Umbilical cord (tissue), 2 donors: ENCODE results near the gene ZMIZ1. TPM values are rescaled to one million over a fixed set of nuclear protein-coding genes. Genes with fewer than 3 reads are reported as not detected.
"Not testable (repeated sequence)": the region's sequence is repeated elsewhere in the genome, so short reads cannot be mapped to it uniquely, and the experiment has no call there.

Experiments
- DNase-seq: peaks from one replicate; pipeline ENCODE4 v3.0.0-alpha.2; 2015; ENCODE audit warnings: low spot score
- total RNA-seq: library from RNA; depleted of rRNA; stranded (reverse); fragments of >200 nt; gene quantifications from one replicate; pipeline ENCODE4 v1.2.3, GENCODE V29; 2014; ENCODE audit warnings: low replicate concordance; ENCODE audit not compliant: insufficient read depth

The ZMIZ1 gene
- total RNA-seq, 1 donor from 2014 or later = 20.5 TPM

DNA sequence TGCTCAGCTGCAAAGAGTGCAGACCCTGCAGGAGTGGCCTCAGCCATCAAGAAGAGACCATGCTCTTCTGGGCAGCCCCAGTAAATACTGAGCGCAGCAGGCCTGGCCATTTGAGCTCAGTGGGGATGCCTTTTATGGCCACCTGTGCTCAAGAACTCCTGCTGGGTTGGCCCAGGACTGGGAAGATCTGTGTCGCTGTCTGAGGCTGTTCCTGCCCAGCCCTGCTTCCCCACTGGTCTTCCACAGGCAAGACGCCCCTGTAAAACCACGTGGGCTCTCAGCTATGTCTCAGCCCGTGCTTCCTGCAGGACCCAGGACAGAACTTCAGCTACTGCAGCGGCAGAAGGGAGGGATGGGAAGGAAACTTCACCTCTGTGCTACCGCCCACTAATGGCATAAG lies 268.0 kb downstream of the ZMIZ1 start:
- DNase-seq = no peak

DNA sequence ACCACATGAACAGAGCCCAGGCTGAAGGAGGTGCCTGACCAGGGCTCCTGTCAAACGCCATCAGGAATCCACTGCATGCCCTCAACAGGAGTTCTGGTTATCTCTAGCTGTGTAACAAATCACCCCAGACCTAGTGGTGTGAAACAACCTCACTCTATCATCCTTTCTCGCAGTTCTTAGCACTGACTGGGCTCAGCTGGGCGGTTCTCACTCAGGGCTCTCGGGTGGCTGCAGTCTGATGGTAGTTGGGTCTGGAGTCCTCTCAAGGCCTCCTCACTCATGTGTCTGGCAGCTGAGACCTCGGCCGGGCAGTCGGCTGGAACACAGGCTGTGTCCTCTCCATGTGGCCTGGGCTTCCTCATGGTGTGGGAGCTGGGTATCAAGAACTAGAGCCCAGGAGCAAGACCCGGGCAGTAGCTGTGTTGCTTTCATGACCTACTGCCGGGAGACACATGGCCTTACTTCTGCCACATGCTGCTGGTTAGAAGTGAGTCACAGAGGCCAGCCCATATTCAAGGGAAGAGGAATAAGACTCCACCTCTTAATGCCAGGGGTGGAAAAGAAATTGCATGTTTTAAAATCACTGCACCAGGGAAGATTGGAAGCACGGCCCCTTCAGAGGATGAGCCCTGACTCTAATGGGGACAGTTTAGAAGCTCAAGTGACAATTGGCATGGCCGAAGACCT lies 269.2 kb downstream of the ZMIZ1 start:
- not testable (repeated sequence) for DNase-seq

DNA sequence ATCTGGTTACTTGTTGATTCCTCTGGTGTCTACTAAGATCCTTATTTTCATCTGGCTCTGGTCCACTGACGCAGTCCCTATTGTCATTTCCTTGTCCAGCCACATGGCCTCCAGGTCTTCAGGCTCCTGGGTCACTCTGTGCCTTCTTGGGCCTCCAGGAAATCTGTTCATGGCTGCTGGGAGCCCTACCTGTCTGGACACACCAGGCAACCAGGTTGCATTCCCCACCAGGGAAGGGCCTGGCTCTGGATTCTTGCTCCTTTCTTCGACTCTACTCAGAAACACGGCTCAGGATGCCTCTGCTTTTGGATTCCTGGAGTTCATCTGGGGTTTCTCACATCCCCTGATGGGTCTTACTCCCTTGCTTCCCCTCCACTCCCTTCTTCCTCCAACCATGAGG lies 270.5 kb downstream of the ZMIZ1 start:
- no peak for DNase-seq

DNA sequence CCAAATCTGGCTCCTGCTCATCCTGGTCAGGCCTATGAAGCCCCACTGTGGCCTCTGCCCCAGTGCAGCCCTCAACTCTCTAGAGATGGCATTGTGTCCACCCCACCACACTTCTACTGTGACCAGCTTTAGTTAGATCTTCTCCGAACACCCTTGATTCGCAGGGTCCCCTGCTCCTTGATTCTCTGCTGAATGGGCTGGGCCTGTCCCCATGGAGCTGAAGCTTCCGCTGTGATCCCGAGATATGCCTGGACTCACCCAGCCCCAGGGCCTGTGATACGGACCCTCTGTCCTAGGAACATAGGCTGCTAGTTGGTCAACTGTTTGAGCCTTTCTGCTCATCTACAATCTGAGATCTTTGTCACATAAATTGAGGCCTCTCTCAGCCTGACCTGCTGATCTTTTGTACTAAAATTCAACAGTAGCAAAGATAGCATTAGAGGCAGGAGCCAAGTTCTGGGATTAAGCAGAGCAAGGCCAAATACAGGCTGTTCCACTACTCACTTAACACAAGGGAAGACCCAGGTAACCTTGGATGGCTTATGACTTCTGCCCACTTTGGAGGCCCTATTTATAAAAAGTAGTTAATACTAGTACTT lies 272.0 kb downstream of the ZMIZ1 start:
- DNase-seq = no peak

DNA sequence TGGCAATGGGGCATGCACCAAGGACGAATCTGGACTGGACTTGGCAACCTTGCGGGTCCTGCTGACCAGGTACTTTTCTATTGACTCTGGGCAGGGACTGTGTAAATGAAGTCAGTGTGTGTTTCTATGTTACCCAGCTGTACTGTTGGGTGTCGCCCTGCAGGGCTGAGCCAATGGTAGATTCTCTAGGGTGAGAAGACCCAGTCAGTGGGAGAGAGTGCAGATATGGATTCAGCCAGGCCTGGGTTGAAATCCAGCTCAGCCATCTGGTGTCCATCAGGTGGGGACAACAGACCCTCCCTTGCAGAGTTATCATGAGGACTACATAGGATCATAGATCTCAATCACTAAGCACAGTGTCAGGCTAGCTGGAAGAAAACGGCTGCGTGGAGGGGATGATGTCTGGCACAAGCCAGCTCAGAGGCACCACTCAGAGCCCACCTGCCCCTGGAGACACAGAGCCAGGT lies 273.6 kb downstream of the ZMIZ1 start:
- peak; percentile 44 for DNase-seq

DNA sequence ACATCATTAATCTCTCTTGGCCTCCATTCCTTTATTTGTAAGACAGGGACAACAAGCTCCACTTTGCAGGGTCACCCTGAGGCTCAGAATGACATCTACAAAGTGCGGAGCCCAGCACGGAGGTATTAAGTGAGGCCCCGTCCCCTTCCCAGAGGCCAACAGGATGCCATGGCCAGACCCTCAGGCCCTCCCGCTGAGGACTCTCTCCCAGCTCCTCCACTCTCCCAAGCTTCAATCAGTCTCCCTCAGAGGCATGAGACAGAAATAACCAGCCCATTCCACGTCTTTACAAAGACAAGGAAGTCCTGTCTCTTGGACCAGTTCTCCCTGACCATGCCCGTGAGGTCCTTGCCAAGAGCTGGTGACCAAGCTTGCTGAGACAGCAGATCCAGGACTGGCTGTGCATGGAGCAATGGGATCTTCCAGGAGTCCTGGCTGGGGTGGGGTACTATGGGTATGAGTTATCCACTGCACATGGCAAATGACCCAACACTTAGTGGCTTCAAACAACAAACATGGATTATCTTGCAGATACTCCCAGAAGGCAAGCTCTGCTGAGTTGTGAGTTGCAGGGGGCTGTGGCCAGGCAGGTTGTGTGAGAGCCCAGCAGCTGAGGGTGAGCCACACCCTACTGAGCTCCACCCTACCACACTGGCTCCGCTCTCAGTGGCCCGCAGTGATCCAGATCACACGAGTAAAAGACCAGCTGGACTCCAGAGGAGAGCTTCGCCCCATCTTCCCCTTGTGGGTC lies 274.2 kb downstream of the ZMIZ1 start:
- no peak for DNase-seq

DNA sequence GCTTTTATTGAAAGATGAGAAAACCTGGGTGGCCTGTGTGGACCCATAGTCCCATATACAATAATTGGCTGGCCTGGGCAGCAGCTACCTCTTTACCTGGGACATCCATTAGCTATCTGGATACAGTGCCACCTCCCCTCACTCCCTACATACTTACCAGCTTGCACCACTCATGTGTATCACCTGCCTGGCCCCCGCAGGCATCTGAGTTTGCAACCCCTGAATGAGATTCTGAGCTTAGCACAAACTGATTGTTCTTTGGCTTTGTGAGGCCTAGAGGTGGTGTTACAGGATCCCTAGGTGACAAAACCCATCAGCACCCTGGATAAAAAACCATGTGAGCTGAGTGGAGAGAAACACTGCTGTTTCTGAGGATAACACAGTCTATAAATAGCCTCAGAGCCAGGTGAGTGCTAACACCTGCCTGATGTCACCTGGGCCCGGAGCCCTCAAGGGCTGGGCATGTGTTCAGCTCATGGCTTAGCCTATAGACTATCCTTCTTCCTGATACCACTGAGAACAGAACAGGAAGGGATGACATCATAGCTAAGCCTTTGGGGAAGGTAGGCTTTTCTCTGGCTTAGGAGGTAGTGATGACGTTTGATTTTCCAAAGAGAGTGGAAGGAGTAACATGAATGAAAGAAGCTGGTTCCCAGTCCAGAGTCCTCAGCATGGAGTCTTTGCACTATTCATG lies 275.9 kb downstream of the ZMIZ1 start:
- DNase-seq = no peak

DNA sequence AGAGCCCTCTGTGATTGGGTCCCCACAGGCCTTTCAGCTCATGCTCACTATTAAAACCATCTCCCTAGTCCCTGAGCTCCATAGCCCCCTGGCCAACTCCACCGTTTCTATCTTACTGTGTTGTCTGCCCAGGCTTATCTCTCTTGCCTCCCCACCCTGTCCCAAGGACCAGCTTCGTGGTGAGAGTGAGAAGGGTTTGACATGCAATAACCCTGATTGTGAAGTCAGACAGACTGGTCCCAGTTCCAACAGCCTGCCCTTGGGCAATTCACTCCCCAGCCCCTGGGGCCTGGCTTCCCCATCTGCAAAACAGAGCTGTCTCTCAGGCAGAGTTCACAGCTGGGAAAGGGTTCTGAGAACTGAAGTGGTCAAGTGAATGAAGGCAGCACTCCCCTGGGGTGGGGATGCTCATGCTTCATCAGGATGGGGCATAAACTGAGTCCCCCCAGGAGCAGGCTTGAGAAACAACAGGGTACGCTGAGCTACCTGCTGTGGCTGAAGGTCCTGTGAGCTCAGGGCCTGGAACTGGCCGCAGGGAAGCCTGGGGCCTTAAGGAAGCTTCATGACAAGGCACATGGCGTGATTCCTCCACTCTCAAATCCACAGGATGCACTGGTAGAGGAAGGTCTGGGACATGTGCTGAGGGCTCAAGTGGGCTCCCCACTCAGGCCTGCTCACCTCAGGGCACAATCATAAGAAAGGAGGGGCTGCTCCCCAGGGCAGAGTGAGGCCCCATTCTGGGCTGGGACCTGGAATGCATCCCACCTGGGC lies 276.7 kb downstream of the ZMIZ1 start:
- DNase-seq = no peak

DNA sequence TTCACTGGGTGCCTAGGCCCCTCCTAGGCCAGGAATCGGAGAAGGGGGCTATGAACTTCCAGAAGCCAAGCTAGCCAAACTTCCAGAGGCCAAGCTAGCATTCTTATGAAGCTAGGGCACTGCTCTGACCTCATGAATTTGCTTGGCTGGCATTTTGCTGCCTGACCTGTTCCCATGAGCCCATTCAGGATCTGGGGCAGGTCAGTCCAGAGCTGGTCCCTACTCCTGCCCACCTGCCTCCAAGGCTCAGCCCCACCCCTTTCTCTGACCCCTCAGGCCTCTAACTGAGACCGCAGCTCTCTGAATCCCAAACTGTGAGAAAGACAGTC lies 277.2 kb downstream of the ZMIZ1 start:
- no peak for DNase-seq

DNA sequence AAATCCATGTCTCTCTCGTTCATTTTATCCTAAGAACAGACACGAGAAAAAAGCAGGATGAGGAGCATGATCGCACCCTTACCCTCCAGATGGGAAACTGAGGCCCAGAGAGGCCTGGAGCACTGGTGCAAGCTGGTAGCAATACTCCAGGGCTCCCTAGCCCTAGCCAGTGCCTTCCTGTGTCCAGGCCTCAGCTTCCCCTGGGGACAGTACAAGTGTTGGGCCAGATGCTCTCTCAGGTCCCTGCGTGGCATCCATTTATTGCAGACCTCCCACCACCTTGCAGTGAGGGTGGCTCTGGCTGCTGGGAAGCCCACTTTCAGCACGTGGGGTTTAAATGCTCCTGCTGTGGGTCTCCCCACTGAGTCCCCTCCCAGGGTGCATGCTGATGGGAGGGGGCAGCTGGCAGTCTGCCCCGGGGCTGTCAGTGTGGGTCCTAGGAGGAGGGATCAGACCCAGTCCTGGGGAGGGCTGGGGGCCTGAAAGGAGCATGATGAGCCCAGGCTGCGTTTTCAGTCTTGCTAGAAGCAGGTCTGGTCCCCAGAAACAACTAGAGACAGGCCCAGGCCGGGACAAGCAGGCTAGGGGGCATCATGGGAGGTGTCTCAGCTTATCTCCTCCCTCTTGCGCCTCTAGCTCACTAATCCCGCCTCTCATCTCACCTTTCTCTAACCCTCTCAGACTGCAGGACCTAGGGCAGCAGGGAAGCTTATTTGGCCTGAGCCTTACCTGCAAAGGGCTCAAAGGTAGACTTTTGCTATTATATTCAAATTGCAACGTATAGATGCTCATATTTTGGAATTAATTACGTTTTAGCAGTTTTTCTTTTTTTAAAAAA lies 277.8 kb downstream of the ZMIZ1 start:
- DNase-seq = no peak

DNA sequence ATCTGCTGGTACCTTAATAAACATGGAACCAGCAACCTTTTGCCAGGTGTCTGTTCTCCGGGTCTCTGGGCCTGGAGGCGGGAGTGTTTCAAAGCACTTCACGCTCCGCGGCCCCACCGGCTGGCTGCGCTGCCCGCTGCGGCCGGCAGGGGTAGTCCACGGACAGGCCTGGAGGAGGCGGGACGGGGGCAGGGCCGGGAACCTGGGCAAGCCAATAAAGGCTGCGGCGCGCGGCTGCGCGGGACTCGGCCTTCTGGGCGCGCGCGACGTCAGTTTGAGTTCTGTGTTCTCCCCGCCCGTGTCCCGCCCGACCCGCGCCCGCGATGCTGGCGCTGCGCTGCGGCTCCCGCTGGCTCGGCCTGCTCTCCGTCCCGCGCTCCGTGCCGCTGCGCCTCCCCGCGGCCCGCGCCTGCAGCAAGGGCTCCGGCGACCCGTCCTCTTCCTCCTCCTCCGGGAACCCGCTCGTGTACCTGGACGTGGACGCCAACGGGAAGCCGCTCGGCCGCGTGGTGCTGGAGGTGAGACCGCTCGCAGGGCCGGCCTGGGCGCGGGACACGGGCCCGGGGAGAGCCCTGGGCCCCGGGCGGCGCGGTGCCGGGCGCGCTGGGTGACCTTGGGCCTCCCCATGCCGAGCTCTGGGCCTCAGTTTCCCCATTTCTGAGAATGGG lies 278.6 kb downstream of the ZMIZ1 start, which contains the start of gene PPIF:
Gene PPIF, plus strand, starts transcription at position 244 of the 668 bp plus-strand sequence. Its CDS starts 80 bp downstream, at position 324.
- peak; percentile 94 for DNase-seq

DNA sequence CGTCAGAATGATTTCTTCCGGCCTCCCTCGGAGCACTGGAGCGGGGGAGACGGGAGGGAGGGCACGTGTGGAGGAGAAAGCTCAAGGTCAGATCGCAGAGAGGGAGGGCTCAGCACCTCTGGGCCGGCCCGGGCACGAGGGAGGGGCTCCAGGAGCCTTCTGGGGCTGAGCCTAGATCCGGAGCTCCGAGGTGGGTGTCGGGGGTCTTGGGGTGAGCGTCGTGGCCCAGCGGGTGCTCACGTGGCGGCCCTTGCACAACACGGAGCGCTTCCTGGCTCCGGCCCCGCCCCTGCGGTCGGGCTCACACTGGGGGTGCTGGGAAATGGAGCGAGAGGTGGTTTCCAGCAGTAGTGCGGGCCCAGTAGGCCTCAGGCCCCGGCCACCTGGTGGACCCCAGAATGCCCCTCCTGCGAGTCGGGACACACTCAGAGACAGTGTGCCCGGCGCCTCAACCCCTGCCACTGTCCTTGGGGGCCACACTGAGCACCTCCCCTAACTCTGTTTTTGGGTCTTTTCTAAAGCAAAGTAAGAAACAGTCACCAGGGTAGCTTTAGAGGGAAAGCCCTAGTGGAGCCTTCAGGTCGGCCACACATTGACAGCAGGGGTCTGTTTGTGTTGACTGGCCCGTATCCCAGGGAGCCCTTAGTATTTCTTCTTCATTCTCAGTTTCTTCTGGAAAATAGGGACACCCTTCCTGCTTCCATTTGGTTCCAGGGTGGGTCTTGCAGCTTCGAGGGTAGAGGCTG lies 279.3 kb downstream of the ZMIZ1 start:
- DNase-seq = peak; percentile 64

DNA sequence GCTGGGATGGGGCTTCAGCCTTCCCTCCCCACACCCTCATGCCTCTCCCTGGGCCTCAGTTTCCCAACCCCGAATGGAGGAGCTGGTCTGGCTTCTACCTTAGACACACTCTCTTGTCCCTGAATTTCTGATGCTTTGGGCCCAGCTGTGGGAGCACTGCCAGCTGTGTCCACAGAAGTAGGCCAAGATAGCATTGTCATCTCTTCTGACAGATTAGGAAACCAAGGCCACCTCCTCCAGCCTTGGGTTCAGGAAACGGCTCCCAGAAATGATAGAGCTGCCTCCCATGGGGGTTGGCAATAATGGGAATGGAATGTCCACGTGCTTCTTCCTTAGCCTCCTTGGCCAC lies 279.8 kb downstream of the ZMIZ1 start:
- DNase-seq = no peak

DNA sequence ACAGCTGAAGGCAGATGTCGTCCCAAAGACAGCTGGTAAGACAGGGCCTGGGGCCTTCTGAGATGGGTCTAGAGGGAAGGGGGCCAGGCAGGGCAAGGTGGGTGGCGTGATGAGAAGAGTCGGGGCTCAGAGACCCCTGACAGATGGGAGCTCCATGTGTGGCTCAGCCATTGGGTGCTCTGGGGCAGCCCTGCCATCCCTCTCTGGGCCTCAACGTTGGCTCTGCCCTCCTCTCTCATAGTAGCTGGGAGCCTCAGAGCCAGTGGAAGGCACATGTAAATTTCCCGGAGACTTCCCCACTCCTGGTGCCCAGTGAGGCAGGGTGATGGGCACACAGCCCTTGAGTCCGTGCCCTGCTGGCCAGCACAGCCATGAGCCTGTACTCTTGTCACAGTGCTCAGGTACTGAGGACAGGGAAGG lies 280.3 kb downstream of the ZMIZ1 start:
- DNase-seq = no peak

DNA sequence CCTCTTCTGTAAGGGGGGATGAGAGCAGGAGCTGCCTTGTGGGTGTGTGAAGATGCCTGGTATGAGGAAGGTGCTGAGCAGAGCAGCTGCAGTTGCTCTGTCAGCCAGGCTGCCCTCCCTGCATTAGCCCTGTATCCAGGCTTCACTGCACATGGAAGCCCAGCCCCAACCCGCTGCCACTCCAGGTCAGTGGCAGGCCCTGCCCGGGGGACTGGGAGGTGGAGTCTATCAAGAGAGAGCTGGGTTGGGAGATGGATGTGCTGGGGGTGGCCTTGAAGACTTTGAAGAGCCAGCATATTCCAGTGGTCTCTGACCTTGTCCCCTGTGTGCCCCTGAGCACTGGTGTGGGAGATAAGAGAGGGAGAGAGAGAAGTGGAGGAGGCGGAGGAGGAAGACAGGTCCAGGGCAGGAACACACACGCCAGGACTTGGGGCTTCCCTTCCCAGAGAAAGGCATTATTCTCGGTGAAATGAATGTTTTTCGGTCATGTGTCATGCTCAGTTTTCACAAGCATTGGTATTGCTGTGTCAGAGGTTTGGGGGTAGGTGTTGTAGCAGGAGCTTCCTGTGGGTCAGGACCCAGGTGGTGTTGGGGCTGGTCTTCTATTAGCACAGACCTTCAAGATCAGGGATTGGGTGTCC lies 281.1 kb downstream of the ZMIZ1 start:
- DNase-seq = no peak

DNA sequence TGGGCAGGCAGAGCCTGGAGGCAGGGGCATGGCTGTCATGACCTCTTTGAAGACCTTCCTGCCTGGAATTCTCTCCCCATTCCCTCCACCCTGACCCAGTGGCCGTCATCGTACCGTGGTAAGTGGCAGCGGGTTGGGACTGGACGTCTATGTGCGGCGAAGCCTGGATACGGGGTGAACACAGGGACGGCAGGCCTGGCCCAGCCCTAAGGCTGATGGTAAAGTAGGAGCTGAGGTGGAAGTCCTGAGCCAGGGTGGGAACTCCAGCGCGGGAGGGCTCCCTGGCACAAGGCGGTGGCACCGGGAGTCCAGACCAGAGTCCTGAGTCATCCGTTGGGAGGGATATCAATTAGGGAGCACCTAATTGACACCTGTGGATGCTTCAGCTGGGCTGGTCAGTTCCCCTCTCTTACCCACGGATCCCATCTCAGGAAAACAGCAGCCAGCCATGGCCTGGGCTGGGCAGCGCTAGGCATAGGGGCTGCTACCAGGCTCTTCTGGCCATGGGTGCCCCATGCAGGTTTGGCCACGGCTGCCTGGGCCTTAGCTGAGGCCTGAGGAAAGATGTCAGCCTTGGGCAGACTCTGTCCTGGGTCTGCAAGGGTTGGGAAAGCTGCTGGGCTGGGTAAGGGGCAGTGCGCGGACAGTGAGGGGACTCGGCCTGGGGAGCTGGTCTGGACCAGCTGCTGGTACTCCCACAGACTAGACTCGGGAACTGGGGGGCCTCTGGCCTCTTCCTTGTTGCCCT lies 281.8 kb downstream of the ZMIZ1 start:
- DNase-seq = no peak

DNA sequence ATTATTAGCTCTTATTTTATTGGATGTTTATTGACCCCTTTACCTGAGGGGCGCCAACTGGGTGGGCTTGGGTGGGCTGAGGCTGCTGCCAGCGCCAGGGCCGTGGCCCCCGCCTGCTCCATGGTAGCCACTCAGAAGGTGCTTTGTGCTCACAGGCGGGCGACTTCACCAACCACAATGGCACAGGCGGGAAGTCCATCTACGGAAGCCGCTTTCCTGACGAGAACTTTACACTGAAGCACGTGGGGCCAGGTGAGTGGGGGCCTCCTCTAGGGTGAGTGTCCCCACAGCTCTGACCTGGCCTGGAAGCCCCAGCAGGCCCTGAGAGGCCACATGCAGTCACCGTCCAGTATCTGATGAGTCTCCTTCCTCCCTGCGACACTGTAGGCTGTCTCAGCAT lies 282.6 kb downstream of the ZMIZ1 start:
- no peak for DNase-seq
